SU-DHL-6 (cell line): ENCODE results near the gene ANXA5.

Experiments
- CTCF ChIP-seq: fragments of 200-600 bp; sonication (generic); IDR thresholded peaks from one replicate; pipeline ENCODE4 v1.5.1; 2017; ENCODE audit warnings: antibody characterized with exemption, mild to moderate bottlenecking, low read length, moderate library complexity; ENCODE audit not compliant: insufficient read depth, poor library complexity, severe bottlenecking
- EZH2phosphoT487 ChIP-seq: fragments of 200-600 bp; sonication (generic), shearing (Covaris generic); conservative IDR thresholded peaks from 2 replicates; pipeline ENCODE4 v1.6.1; 2018; ENCODE audit warnings: mild to moderate bottlenecking, antibody characterized with exemption, low read length, moderate library complexity, mixed read lengths

DNA sequence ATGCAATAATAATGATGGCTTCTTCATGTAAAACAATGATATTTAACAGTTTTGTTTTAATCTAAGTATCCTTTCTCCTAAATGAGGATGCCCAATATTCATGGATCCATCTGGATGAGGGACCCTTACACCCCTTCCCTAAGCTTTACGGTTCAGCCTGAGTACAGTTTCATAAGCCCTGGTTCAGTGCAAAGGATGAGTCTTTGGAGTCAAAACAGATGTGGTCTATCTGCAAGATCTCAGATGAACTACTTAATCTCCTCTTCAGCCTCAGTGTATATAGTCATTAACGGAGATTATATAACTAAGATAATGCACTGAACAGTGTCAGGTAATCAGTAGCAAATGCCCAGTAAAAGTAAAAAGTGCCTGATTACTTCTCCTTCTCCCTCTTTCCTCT is 22.1 kb downstream of the ANXA5 start:
- TF ChIP-seq CTCF, result no peak
- no peak for TF ChIP-seq EZH2phosphoT487
